ENCODE measurements around the gene MGAT3.

The MGAT3 gene

DNA sequence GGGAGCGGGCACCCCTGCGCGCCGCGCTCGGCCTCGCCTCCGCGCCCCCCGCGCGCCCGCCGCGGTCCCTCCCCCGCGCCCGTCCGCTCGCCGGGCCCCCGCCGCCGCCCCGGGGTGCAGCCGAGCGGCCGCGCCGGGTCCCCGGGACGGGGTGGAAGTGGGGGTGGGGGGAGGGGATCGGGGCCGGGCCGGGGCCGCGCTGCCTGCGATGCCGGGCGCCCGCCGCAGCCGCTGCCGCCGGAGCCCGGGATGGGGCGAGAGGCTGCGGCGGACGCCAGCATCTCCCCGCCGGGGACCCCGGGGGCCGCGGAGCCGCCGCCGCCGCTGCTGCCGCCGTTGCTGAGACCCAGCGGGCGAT is 365 bp downstream of the MGAT3 start:
- H3K4me3 ChIP-seq (replicated peaks; ENCODE audit: low read depth, low read length), result no peak overlapping the region
- no peak for DNase-seq (ENCODE audit: low read depth)
- TF ChIP-seq, protein P1, sequence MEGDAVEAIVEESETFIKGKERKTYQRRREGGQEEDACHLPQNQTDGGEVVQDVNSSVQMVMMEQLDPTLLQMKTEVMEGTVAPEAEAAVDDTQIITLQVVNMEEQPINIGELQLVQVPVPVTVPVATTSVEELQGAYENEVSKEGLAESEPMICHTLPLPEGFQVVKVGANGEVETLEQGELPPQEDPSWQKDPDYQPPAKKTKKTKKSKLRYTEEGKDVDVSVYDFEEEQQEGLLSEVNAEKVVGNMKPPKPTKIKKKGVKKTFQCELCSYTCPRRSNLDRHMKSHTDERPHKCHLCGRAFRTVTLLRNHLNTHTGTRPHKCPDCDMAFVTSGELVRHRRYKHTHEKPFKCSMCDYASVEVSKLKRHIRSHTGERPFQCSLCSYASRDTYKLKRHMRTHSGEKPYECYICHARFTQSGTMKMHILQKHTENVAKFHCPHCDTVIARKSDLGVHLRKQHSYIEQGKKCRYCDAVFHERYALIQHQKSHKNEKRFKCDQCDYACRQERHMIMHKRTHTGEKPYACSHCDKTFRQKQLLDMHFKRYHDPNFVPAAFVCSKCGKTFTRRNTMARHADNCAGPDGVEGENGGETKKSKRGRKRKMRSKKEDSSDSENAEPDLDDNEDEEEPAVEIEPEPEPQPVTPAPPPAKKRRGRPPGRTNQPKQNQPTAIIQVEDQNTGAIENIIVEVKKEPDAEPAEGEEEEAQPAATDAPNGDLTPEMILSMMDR (IDR thresholded peaks at IDR 0.05; ENCODE audit: low read length, missing control alignments), result no peak

DNA sequence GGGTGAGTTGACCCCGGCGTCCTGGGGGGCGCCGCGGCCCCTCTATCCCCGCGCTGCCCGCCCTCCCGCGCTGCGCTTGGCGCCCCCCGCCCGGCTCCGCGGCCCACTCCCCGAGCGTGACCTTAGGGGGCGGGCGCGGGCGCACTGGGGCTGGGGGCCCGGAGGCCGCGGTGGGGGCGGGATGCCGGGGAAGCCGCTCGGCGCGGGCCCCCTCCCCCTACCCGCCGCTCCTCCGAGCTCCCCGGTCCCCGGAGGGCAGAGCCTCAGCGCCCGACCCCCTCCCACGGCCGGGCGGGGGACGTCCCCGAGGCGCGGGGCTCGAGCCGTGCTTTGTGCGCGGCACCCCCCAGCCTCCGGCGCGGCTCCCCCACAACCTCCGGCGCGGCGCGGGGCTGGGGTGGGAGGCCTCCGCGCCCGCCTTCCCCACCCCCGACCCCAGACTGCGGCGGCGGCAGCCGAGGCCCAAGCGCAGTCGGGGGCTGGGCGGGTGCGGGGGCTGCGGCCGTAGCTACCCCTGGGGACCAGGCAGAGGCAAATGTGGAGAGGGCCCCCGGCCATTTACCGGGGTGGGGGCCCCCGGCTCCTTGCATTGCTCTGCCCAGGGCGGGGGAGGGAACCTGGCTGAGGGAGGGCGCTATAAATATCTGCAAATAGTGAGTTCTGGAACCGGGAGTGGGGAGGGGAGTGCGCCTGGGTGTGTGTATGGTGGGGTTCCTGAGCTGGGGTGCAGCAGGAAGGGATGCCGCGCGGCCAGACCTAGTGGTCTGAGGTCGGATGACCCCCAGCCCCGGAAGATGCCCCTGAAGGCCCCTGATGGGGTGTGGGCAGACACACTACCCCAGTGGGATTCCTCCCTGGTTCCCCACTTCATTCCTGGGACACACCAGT is 988 bp downstream of the MGAT3 start:
- DNase-seq (ENCODE audit: low read depth), result no peak
- H3K4me3 ChIP-seq (replicated peaks; ENCODE audit: low read depth, low read length), result peak overlapping the region; percentile 37
- TF ChIP-seq, protein P1 (IDR thresholded peaks at IDR 0.05; ENCODE audit: low read length, missing control alignments), result no peak

DNA sequence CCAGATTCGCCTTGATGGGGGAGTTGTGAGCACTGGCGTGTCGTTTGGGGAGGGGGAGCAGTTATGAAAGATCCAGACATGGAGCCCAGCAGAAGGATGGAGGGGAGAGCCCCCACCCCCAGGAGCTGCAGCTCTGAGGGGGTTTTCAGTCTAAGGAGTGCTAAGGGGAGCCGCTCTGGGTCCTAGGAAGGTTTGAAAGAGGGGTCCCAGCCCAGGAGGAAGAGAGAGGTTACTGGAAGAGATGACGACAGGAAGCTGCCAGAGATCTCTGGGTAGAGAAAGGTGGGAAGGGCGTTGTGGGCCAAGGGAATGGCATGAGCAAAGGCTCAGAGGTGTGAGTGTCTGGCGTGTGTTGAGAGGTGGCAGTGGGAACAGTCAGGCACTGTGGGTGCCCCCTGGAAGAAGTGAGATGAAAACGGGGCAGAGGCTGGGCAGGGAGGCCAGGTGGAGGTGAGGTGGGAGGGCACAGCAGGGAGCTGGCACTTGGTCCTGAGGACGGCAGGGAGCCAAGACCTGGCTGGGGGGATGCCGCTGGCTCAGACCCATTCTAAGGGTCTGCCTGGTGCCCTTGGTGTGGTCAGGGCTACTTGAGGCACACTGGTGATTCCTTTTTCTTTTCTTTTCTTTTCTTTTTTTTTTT is 1.8 kb downstream of the MGAT3 start:
- no peak for DNase-seq (ENCODE audit: low read depth)

DNA sequence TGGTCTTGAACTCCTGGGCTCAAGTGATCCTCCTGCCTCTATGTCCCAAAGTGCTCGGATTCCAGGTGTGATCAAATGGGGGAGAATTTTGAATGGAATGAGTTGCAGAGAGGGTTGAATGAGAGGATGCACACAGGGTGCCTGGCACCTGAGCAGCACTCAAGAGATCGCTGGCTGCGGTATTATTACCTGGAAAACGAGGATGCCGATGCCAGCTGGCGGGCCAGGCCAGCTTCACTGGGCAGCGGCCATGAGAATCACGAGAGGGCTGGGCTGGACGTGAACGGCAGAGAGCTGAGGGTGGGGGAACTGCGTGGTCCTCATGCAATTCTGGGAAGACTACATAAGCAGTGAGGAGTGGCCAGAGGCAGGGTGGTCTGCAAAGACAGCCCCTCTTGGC is 2.9 kb downstream of the MGAT3 start:
- H3K4me3 ChIP-seq (replicated peaks; ENCODE audit: low read depth, low read length), result no peak overlapping the region
- no peak for DNase-seq (ENCODE audit: low read depth)
- TF ChIP-seq, protein P1 (IDR thresholded peaks at IDR 0.05; ENCODE audit: low read length, missing control alignments), result no peak

More for the DNA sequence above, 1.8 kb downstream of the MGAT3 start:
- TF ChIP-seq, protein P1 (IDR thresholded peaks at IDR 0.05; ENCODE audit: low read length, missing control alignments), result no peak
- no peak overlapping the region for H3K4me3 ChIP-seq (replicated peaks; ENCODE audit: low read depth, low read length)

DNA sequence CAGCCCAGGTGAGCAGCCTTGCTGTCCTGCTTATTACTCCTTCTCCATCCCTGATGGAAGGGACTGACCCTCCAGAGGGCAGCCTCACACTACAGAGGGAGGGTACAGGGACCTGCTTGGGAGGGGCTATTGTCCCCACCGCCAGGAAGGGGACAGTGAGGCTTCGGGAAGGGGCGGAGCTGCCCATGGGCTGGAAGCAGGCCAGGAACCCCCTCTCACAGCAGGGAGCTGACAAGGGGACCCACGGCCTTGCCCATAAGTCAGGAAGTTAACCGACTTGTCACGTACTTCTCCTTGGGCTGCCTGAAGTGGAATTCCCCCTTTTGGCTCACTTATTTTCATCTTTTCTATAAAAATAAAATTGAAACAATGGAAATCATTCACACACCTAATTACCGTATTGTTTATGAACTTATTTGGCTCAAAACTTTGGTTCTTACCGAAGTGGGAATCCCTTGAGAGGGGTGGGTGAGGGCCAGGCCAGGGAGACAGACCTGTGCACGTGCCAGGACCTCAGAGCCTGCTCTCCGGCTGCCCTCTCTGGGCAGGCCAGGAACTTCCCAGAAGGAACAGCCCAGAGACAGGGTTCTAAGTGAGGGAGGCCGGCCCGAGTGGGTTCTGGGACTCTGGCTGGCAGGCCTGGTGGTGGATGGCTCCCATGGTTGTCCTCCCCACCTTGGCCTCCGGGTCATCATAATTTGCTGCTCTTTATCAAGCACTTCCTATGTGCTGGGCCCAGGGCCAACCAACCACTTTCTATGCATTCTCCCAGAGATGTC is 5.8 kb downstream of the MGAT3 start:
- no peak overlapping the region for H3K4me3 ChIP-seq (replicated peaks; ENCODE audit: low read depth, low read length)
- no peak for DNase-seq (ENCODE audit: low read depth)
- TF ChIP-seq, protein P1 (IDR thresholded peaks at IDR 0.05; ENCODE audit: low read length, missing control alignments), result peak; percentile 6

DNA sequence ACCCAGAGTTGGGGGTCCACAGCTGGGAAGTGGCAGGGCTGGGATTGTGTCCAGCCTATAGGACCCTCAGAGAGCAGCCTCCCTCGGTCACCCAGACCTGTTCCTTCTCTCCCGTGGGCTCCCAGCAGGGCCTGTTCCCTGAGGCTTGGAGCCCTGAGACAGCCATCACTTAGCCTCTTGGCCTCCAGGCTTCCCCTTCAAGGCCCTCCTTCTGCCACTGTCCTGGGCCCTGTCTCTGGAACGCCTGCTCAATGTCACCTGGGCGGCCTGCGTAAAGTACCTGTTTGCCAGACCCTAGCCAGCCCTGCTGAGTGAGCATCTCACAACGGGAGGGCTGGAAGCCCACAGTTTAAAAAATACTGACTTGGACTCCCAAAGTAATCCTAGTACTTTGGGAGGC is 6.5 kb downstream of the MGAT3 start:
- H3K4me3 ChIP-seq (replicated peaks; ENCODE audit: low read depth, low read length), result no peak overlapping the region
- TF ChIP-seq, protein P1 (IDR thresholded peaks at IDR 0.05; ENCODE audit: low read length, missing control alignments), result no peak
- no peak for DNase-seq (ENCODE audit: low read depth)
